GM06990 (cell line): ENCODE measurements around the gene TRAF1.

Source experiments
- DNase-seq: peaks from one replicate; pipeline ENCODE4 v3.0.0-alpha.2; 2011; ENCODE audit not compliant: insufficient read length; ENCODE audit errors: extremely low read depth
- H3K27me3 ChIP-seq: replicated peaks from 2 replicates; pipeline ENCODE4 v1.6.0; 2011; ENCODE audit warnings: low read length; ENCODE audit not compliant: control insufficient read depth, insufficient read depth
- H3K36me3 ChIP-seq: 2 replicates; pipeline ENCODE4 v1.5.1; 2011; ENCODE audit warnings: low read length; ENCODE audit not compliant: control insufficient read depth, insufficient read depth
- H3K4me3 ChIP-seq: replicated peaks from 2 replicates; pipeline ENCODE4 v1.5.1; 2011; ENCODE audit warnings: low read depth, mild to moderate bottlenecking, control low read depth, low read length
- TF ChIP-seq, protein P1 (sequence below): IDR thresholded peaks from 2 replicates; pipeline ENCODE4 v1.5.1; 2011; ENCODE audit warnings: low read length, control low read depth, mild to moderate bottlenecking, inconsistent platforms; ENCODE audit not compliant: insufficient read depth, poor library complexity, severe bottlenecking

Gene TRAF1

DNA sequence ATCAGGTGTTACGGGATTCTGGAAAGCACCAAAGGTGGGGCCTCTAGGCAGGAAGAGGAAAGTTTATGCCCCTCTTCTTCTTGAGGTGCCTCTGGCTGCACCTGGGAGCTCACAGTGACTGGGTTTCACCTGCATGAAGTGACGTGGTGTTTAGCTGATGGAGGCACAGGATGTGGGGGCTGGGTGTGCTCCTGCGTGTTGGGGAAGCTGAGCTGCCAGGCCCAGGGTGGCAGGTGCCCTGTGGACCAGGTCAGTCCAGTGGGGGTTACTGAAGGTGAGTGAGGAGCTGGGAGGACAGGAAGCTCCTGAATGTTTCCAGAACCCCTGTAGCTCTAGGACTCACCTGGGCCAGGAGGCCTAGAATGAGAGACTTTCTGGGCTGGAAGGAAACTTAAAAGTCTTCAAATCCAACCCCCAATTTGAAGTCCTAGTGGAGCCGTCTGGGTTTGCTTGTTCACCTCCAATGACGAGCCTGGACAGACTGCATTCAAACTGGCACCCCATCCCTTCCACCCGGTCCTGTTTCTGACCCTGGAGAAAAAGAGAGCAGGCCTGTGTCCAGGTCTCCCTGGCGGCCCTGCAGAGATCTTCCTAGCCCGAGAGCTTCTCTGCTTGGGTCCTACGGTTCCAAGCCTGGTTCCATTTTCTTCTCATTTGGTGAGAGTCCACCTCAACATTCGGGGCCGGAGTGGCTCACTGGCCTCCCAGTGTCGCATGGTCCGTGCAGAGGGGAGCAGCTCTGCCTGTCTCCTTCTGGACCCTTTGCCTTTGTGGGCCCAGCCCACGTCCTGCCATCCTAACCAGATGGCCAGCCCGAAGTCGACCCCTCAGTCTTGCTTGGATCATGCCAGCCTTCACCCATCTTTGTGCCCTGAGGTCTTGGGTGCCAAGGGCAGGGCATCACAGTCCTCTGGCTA, 22.3 kb downstream of the TRAF1 start:
- TF ChIP-seq, protein P1, sequence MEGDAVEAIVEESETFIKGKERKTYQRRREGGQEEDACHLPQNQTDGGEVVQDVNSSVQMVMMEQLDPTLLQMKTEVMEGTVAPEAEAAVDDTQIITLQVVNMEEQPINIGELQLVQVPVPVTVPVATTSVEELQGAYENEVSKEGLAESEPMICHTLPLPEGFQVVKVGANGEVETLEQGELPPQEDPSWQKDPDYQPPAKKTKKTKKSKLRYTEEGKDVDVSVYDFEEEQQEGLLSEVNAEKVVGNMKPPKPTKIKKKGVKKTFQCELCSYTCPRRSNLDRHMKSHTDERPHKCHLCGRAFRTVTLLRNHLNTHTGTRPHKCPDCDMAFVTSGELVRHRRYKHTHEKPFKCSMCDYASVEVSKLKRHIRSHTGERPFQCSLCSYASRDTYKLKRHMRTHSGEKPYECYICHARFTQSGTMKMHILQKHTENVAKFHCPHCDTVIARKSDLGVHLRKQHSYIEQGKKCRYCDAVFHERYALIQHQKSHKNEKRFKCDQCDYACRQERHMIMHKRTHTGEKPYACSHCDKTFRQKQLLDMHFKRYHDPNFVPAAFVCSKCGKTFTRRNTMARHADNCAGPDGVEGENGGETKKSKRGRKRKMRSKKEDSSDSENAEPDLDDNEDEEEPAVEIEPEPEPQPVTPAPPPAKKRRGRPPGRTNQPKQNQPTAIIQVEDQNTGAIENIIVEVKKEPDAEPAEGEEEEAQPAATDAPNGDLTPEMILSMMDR: no peak
- Histone ChIP-seq H3K4me3 (no peak overlapping the region), H3K36me3 (peaks cover 40% of the 10 kb centered on the region), H3K27me3 (no peaks in the 10 kb centered on the region)
- DNase-seq: no peak

DNA sequence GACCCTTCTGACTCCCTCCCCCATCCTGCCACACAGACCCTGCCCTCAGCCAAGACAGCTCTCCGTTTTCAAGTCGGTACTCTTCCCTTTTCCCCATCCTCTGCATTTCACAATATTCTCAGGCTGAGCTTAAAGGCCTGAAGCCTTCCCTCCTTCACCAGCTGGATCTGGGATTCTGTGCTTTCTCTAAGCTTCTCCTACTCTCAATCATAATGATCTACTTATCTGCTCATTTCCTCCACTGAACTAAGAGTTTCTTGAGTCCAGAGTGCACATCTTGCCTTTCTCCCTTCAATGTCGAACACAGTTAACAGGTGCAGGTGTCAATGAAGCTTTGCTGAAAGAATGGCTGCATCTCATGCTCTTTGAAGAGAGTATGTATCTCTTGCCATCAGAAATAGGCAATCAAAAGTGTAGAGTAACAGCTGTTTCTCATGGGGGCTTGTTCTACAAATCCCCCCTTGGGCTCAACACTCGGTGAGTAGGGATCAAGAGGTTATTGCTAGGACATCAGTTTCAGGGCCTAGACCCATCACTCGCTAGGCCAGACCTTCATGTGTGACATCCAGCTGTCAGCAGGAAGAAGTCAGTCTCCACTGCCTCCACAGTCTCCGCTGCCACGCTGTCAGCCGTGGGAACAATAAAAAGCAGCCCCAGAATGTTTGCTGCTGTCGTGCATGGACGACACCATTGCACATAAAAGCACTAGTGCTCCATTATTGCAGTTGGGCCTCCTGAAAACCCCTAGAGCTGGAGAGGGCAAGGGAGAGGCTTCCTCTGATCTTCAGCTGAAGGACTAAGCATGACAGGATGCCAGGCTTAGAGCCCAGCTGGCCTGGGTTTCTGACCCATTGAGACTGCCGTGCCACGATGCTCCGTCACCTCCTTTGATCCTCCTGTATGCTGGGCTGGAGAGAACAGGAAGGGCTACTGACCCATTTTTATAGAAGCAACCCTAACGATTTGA, 23.7 kb downstream of the TRAF1 start:
- TF ChIP-seq, protein P1: no peak

DNA sequence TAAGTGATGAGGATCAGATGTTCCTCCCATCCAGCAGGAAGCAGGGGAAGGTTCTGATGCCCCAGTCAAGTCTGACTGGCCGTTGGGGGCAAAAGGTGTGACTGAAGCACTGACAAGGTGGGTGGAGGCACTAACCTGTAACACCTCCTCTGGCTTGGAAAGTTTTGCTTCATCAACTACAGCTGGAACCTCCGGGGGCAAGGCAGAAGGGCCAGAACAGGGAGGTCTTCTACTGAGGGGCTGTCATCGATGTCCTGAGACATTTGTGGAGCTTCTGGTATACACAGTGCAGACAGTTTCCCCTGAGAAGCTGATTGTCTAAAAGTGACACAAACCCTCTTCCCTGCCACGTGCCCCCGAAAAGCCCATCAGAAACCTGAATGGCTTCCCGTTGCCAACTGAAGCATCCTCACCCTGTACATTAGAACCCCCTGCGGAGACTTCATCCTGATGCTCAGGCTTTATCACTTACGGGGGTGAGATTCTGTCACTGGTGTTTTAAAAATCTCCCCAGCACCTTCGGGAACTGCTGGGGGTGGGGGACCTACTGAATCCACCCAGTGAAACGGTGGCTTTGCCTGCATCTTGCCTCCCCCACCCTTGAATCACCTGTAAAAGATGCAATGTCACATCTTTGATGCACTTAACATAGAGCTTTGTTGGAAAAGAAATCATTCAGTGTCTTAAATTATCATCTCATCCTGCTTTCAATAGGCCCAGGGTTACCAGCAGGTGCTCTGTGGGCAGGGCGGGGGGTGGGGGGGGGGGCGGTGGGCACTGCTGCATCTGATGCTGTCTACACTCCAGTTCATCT, 24.6 kb downstream of the TRAF1 start:
- Histone ChIP-seq H3K27me3 (no peaks in the 10 kb centered on the region), H3K36me3 (peaks cover 27% of the 10 kb centered on the region), H3K4me3 (no peak overlapping the region)
- no peak for DNase-seq
- TF ChIP-seq, protein P1: no peak

More for the DNA sequence above, 23.7 kb downstream of the TRAF1 start:
- no peak for DNase-seq
- no peak overlapping the region for H3K4me3 ChIP-seq
- H3K36me3 ChIP-seq: peaks cover 35% of the 10 kb centered on the region
- no peaks in the 10 kb centered on the region for H3K27me3 ChIP-seq

DNA sequence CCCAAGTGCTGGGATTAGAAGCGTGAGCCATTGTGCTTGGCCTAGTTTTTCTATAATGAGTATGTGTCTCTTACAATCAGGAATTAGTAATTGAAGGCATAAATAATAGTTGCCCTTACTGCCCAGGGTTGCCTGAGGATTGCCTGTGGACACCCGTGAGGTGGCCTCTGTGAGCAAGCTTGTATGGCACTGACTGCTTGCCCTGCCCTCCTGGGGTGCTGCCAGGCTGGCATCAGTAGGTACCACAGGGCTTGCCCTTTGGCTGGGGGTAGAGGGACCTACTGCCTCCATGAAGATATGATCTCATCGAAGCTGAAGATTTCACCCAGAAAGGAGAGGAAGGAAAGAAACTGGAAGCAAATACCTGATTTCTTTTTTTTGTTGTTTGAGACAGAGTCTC, 25.8 kb downstream of the TRAF1 start:
- no peaks in the 10 kb centered on the region for H3K27me3 ChIP-seq
- TF ChIP-seq, protein P1: no peak
- H3K36me3 ChIP-seq: peaks cover 26% of the 10 kb centered on the region
- H3K4me3 ChIP-seq: no peak overlapping the region
- DNase-seq: no peak

DNA sequence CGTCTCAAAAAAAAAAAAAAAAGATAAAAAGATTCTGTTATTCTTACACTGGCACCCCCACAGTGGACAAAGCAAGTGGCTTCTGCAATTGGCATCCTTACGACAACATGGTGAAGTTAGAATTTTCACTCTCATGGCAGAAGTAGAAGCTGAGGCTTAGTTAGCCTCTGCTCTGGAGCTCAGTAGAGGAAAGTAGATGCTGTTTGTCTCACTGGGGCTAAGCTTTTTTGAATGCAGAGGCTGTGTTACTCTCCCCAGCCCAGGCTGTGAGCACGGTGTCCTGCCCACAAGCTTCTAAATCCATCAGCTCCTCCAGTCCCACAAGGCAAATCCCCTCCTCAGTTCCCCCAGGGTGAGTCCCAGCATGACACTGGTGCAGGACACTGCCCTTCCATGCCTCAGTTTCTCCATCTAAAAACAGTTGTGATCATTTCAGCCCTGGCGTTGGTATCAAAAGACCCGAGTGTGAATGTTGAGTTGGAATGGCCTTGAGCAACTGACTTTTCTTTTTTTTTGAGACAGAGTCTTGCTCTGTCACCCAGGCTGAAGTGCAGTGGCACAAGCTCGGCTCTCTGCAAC, 27.0 kb downstream of the TRAF1 start:
- no peak overlapping the region for H3K4me3 ChIP-seq
- no peak for DNase-seq
- H3K27me3 ChIP-seq: no peaks in the 10 kb centered on the region
- peaks cover 17% of the 10 kb centered on the region for H3K36me3 ChIP-seq
- TF ChIP-seq, protein P1: no peak
